Mesothelial cell of epicardium (in vitro differentiated cells): ENCODE measurements around the gene SLC13A4. TPM values are rescaled to one million over a fixed set of nuclear protein-coding genes. Genes with fewer than 3 reads are reported as not detected.

Experiments used
- DNase-seq, 2 experiments: peaks; one replicate each; pipeline ENCODE4 v3.0.0; 2021; ENCODE audit warnings: low spot score in 2 of 2; ENCODE audit not compliant: unreplicated experiment in 2 of 2
- H3K27ac Mint-ChIP-seq: 2 replicates; pipeline ENCODE4 v1.8.0; 2021; ENCODE audit warnings: mixed read lengths
- H3K27me3 Mint-ChIP-seq: 2 replicates; pipeline ENCODE4 v1.8.0; 2021; ENCODE audit warnings: low read depth, mixed read lengths
- H3K36me3 Mint-ChIP-seq: 2 replicates; pipeline ENCODE4 v1.8.0; 2021; ENCODE audit warnings: mixed read lengths
- H3K4me1 Mint-ChIP-seq: 2 replicates; pipeline ENCODE4 v1.8.0; 2021; ENCODE audit warnings: mixed read lengths
- H3K4me3 Mint-ChIP-seq: 2 replicates; pipeline ENCODE4 v1.8.0; 2021; ENCODE audit warnings: mild to moderate bottlenecking, moderate library complexity, mixed read lengths
- H3K9me3 Mint-ChIP-seq: 2 replicates; pipeline ENCODE4 v1.8.0; 2021; ENCODE audit warnings: mixed read lengths
- CTCF ChIP-seq: fragments of 200-600 bp; sonication (generic); IDR thresholded peaks from one replicate; pipeline ENCODE4 v1.5.0; 2021; ENCODE audit warnings: antibody characterized with exemption; ENCODE audit not compliant: unreplicated experiment
- total RNA-seq: library from RNA; stranded (reverse); gene quantifications from 3 replicates; pipeline ENCODE4 v1.2.1, GENCODE V29; 2021

Gene SLC13A4
- total RNA-seq, 1 donor from 2014 or later, result not detected

GRCh38 chr7:135757719-135758411 lies 29.9 kb upstream of the SLC13A4 start:
- TF ChIP-seq CTCF, result no peak
- Mint-ChIP-seq H3K27ac (peak overlapping the region; percentile 89), H3K4me3 (no peak overlapping the region), H3K36me3 (peaks cover 2% of the 10 kb centered on the region), H3K27me3 (no peaks in the 10 kb centered on the region), H3K4me1 (peaks cover 27% of the 10 kb centered on the region), H3K9me3 (no peaks in the 10 kb centered on the region)
- no peak for DNase-seq

GRCh38 chr7:135756191-135756590 lies 28.2 kb upstream of the SLC13A4 start:
- no peak for TF ChIP-seq CTCF
- H3K9me3 Mint-ChIP-seq, result no peaks in the 10 kb centered on the region
- no peak for DNase-seq
- H3K36me3 Mint-ChIP-seq, result peaks cover 2% of the 10 kb centered on the region
- no peak overlapping the region for H3K4me3 Mint-ChIP-seq
- no peaks in the 10 kb centered on the region for H3K27me3 Mint-ChIP-seq
- no peak overlapping the region for H3K27ac Mint-ChIP-seq
- peaks cover 27% of the 10 kb centered on the region for H3K4me1 Mint-ChIP-seq

GRCh38 chr7:135755351-135755753 lies 27.4 kb upstream of the SLC13A4 start:
- Mint-ChIP-seq H3K27me3 (no peaks in the 10 kb centered on the region), H3K4me1 (peaks cover 24% of the 10 kb centered on the region), H3K9me3 (no peaks in the 10 kb centered on the region), H3K36me3 (peaks cover 2% of the 10 kb centered on the region), H3K27ac (no peak overlapping the region), H3K4me3 (no peak overlapping the region)
- DNase-seq, result no peak
- TF ChIP-seq CTCF, result no peak

- H3K27ac Mint-ChIP-seq, result no peak overlapping the region
- H3K36me3 Mint-ChIP-seq, result peaks cover 2% of the 10 kb centered on the region
- no peak for TF ChIP-seq CTCF
- H3K4me3 Mint-ChIP-seq, result no peak overlapping the region
- no peak for DNase-seq
- H3K4me1 Mint-ChIP-seq, result peaks cover 12% of the 10 kb centered on the region
- no peaks in the 10 kb centered on the region for H3K27me3 Mint-ChIP-seq
- no peaks in the 10 kb centered on the region for H3K9me3 Mint-ChIP-seq
Measured at GRCh38 chr7:135753616-135754413, 25.8 kb upstream of the SLC13A4 start.

- Mint-ChIP-seq H3K27me3 (no peaks in the 10 kb centered on the region), H3K4me3 (no peak within 1 kb of the TSS), H3K27ac (no peak within 1 kb of the TSS), H3K4me1 (peaks cover 13% of the 10 kb centered on the region), H3K9me3 (no peaks in the 10 kb centered on the region), H3K36me3 (no peaks in the 10 kb centered on the region)
- no peak for DNase-seq
- TF ChIP-seq CTCF, result no peak
Measured at GRCh38 chr7:135748770-135749169, 20.8 kb upstream of the SLC13A4 start, which contains the start of gene FAM180A. Gene FAM180A, minus strand, starts transcription at chr7:135748813. Its CDS starts 233 bp downstream, at chr7:135748580.
